HepG2 (cell line): ENCODE data around the gene MYADML2. TPM values are rescaled to one million over a fixed set of nuclear protein-coding genes. Genes with fewer than 3 reads are reported as not detected.
A peak's percentile ranks its signal among the peaks of the same experiment; 100 is the strongest.

Experiments
- HOXA3 ChIP-seq: sonication (generic); formaldehyde crosslinking; IDR thresholded peaks from 2 replicates; pipeline ENCODE4 v1.5.0; 2020; ENCODE audit warnings: missing genetic modification reagents
- RXRB ChIP-seq: IDR thresholded peaks from 2 replicates; pipeline ENCODE4 v1.6.1; 2016; ENCODE audit warnings: borderline replicate concordance, missing genetic modification reagents, missing compliant biosample characterization
- XRCC5 ChIP-seq: fragments of 200-400 bp; formaldehyde crosslinking; optimal IDR thresholded peaks from 2 replicates; pipeline ENCODE3; 2017; ENCODE audit warnings: mild to moderate bottlenecking, low read length
- ZBTB7A ChIP-seq: sonication (generic); formaldehyde crosslinking; IDR thresholded peaks from 2 replicates; pipeline ENCODE4 v1.8.0; 2022; ENCODE audit warnings: mild to moderate bottlenecking, missing genetic modification reagents
- ZEB1 ChIP-seq: IDR thresholded peaks from 2 replicates; pipeline ENCODE4 v1.6.1; 2012; ENCODE audit warnings: mild to moderate bottlenecking, low read depth, inconsistent platforms; ENCODE audit not compliant: insufficient replicate concordance
- ZFP91 ChIP-seq: sonication (generic); formaldehyde crosslinking; IDR thresholded peaks from 2 replicates; pipeline ENCODE4 v1.9.0; 2022; ENCODE audit warnings: missing genetic modification reagents, mild to moderate bottlenecking, borderline replicate concordance
- ZNF296 ChIP-seq: sonication (generic); formaldehyde crosslinking; conservative IDR thresholded peaks from 2 replicates; pipeline ENCODE4 v1.5.0; 2020; ENCODE audit warnings: mild to moderate bottlenecking, missing genetic modification reagents
- ZNF30 ChIP-seq: sonication (generic); formaldehyde crosslinking; IDR thresholded peaks from 2 replicates; pipeline ENCODE4 v1.5.0; 2020; ENCODE audit warnings: mild to moderate bottlenecking, missing genetic modification reagents
- ZNF350 ChIP-seq: sonication (generic); formaldehyde crosslinking; IDR thresholded peaks from 2 replicates; pipeline ENCODE4 v1.4.0; 2020; ENCODE audit warnings: mild to moderate bottlenecking, low read depth, missing genetic modification reagents, borderline replicate concordance
- ZNF543 ChIP-seq: sonication (generic); formaldehyde crosslinking; IDR thresholded peaks from 2 replicates; pipeline ENCODE4 v1.4.0; 2020; ENCODE audit warnings: mild to moderate bottlenecking, missing genetic modification reagents
- ZNF615 ChIP-seq: sonication (generic); formaldehyde crosslinking; IDR thresholded peaks from 2 replicates; pipeline ENCODE4 v1.5.0; 2020; ENCODE audit warnings: mild to moderate bottlenecking, missing genetic modification reagents, borderline replicate concordance
- ZNF619 ChIP-seq: sonication (generic); formaldehyde crosslinking; IDR thresholded peaks from 2 replicates; pipeline ENCODE4 v1.4.0; 2020; ENCODE audit warnings: mild to moderate bottlenecking, missing genetic modification reagents
- polyA plus RNA-seq, 8 experiments: library from polyadenylated mRNA; depleted of rRNA in 3 of 8; stranded (reverse) in 7 of 8; unstranded in 1 of 8; fragments of >200 nt; fragmentation: Illumina TruSeq in 4 of 8; extraction: Trizol in 4 of 8; gene quantifications; 2 replicates each; pipeline versions ENCODE4 v1.2.1 to v1.2.3, GENCODE V29; 2011 to 2016; ENCODE audit warnings: low read depth in 4 of 8, missing spikeins in 1 of 8, mixed read lengths in 1 of 8; ENCODE audit not compliant: insufficient read depth in 1 of 8
- total RNA-seq, 5 experiments: library from RNA; depleted of rRNA; stranded (reverse); fragments of >200 nt; fragmentation: Illumina TruSeq; extraction: Trizol; gene quantifications; 2 replicates each; pipeline ENCODE4 v1.2.3, GENCODE V29; 2016; ENCODE audit warnings: low read depth in 1 of 5
- TF ChIP-seq, protein P1 (sequence below): sonication (generic); formaldehyde crosslinking; IDR thresholded peaks from 2 replicates; pipeline ENCODE4 v1.5.0; 2020; ENCODE audit warnings: mild to moderate bottlenecking, missing genetic modification reagents
- TF ChIP-seq, protein P2 (sequence below): sonication (generic); formaldehyde crosslinking; IDR thresholded peaks from 2 replicates; pipeline ENCODE4 v1.9.0; 2022; ENCODE audit warnings: low read depth, missing genetic modification reagents
- TF ChIP-seq, protein P3 (sequence below): sonication (generic); formaldehyde crosslinking; IDR thresholded peaks from 2 replicates; pipeline ENCODE4 v1.8.0; 2022; ENCODE audit warnings: low read depth, missing genetic modification reagents
- TF ChIP-seq, protein P4 (sequence below): sonication (generic); formaldehyde crosslinking; IDR thresholded peaks from 2 replicates; pipeline ENCODE4 v1.5.1; 2020; ENCODE audit warnings: mild to moderate bottlenecking, missing genetic modification reagents, moderate library complexity

MYADML2 gene
- total and polyA plus RNA-seq, 2 of the 13 experiments (the other 11 are each of a cell fraction or from before 2014, with no cell fraction given) = not detected

DNA sequence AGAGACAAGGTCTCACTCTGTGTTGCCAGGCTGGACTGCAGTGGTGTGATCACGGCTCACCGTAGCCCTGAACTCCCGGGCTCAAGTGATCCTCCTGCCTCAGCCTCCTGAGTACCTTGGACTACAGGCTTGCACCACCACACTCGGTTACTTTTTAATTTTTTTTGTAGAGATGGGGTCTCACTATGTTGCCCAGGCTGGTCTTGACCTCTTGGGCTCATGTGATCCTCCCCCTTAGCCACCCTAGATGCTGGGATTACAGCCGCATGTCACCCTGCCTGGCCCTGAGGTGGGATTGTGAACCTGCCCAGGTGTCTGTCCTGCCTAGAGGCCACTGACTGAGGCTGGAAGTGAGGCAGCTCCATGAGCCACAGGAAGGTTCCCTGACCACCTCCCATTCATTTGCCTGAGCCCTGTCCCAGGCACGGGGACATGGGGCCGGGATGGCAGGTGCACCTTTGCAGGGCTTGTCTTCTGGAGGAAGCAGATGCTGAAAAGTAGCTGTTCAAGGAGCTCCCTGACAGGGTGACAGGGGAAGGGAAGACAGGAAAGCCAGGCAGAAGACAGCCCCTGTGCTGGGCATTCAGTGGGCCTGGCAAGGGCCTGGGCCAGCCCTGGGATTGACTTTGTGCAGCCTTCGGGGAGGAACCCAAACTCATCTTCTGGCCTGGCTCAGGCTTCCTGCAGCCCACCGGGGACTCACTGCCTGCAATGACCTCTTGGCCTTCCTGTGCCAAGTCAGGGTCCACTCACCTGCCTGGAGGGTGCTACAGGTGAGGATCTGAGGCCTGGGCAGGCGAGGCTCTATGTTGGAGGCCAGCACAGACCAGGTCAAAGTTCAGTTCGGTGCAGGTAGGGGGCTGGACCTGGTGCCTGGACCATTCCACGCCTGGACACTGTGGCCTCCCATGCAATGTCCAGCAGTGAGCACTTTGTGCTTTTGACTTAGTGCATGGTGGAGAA, 22.1 kb upstream of the MYADML2 start (continued):
- TF ChIP-seq ZEB1 (peak; percentile 82), XRCC5 (peak; percentile 24), ZNF543 (CRISPR knock-in tag) (no peak), ZNF296 (peak; percentile 72), ZNF615 (CRISPR knock-in tag) (no peak), ZBTB7A (peak; percentile 70; the same call in 1 of the 2 replicates), ZFP91 (peak; percentile 70), ZNF350 (CRISPR knock-in tag) (peak; percentile 45; the same call in 1 of the 2 replicates), HOXA3 (CRISPR knock-in tag) (0 out of 2 replicates have a peak, but pooled peaks have one; percentile 13), RXRB (CRISPR knock-in tag) (0 out of 2 replicates have a peak, but pooled peaks have one; percentile 16), ZNF619 (0 out of 2 replicates have a peak, but pooled peaks have one; percentile 45), ZNF30 (CRISPR knock-in tag) (no peak)
- TF ChIP-seq, protein P1, sequence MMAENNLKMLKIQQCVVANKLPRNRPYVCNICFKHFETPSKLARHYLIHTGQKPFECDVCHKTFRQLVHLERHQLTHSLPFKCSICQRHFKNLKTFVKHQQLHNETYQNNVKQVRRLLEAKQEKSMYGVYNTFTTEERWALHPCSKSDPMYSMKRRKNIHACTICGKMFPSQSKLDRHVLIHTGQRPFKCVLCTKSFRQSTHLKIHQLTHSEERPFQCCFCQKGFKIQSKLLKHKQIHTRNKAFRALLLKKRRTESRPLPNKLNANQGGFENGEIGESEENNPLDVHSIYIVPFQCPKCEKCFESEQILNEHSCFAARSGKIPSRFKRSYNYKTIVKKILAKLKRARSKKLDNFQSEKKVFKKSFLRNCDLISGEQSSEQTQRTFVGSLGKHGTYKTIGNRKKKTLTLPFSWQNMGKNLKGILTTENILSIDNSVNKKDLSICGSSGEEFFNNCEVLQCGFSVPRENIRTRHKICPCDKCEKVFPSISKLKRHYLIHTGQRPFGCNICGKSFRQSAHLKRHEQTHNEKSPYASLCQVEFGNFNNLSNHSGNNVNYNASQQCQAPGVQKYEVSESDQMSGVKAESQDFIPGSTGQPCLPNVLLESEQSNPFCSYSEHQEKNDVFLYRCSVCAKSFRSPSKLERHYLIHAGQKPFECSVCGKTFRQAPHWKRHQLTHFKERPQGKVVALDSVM = peak; percentile 96
- TF ChIP-seq, protein P2, sequence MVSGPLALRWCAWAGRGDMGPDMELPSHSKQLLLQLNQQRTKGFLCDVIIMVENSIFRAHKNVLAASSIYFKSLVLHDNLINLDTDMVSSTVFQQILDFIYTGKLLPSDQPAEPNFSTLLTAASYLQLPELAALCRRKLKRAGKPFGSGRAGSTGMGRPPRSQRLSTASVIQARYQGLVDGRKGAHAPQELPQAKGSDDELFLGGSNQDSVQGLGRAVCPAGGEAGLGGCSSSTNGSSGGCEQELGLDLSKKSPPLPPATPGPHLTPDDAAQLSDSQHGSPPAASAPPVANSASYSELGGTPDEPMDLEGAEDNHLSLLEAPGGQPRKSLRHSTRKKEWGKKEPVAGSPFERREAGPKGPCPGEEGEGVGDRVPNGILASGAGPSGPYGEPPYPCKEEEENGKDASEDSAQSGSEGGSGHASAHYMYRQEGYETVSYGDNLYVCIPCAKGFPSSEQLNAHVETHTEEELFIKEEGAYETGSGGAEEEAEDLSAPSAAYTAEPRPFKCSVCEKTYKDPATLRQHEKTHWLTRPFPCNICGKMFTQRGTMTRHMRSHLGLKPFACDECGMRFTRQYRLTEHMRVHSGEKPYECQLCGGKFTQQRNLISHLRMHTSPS = peak; percentile 68; the same call in 1 of the 2 replicates
- TF ChIP-seq, protein P3, sequence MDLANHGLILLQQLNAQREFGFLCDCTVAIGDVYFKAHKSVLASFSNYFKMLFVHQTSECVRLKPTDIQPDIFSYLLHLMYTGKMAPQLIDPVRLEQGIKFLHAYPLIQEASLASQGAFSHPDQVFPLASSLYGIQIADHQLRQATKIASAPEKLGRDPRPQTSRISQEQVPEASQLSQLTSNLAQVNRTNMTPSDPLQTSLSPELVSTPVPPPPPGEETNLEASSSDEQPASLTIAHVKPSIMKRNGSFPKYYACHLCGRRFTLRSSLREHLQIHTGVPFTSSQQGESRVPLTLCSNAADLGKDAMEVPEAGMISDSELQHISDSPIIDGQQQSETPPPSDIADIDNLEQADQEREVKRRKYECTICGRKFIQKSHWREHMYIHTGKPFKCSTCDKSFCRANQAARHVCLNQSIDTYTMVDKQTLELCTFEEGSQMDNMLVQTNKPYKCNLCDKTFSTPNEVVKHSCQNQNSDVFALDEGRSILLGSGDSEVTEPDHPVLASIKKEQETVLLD (CRISPR knock-in tag) = no peak
- TF ChIP-seq, protein P4, sequence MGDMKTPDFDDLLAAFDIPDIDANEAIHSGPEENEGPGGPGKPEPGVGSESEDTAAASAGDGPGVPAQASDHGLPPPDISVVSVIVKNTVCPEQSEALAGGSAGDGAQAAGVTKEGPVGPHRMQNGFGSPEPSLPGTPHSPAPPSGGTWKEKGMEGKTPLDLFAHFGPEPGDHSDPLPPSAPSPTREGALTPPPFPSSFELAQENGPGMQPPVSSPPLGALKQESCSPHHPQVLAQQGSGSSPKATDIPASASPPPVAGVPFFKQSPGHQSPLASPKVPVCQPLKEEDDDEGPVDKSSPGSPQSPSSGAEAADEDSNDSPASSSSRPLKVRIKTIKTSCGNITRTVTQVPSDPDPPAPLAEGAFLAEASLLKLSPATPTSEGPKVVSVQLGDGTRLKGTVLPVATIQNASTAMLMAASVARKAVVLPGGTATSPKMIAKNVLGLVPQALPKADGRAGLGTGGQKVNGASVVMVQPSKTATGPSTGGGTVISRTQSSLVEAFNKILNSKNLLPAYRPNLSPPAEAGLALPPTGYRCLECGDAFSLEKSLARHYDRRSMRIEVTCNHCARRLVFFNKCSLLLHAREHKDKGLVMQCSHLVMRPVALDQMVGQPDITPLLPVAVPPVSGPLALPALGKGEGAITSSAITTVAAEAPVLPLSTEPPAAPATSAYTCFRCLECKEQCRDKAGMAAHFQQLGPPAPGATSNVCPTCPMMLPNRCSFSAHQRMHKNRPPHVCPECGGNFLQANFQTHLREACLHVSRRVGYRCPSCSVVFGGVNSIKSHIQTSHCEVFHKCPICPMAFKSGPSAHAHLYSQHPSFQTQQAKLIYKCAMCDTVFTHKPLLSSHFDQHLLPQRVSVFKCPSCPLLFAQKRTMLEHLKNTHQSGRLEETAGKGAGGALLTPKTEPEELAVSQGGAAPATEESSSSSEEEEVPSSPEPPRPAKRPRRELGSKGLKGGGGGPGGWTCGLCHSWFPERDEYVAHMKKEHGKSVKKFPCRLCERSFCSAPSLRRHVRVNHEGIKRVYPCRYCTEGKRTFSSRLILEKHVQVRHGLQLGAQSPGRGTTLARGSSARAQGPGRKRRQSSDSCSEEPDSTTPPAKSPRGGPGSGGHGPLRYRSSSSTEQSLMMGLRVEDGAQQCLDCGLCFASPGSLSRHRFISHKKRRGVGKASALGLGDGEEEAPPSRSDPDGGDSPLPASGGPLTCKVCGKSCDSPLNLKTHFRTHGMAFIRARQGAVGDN = peak; percentile 89
